ENCODE measurements around the gene GFER.
"Not testable (repeated sequence)": the region's sequence is repeated elsewhere in the genome, so short reads cannot be mapped to it uniquely, and the experiment has no call there.

The GFER gene

GRCh38 chr16:1983544-1984346, at the start of gene GFER:
TSS of gene GFER (plus strand) at chr16:1984193. CDS start at chr16:1984219, 26 bp downstream.
- DNase-seq: no peak

DNA sequence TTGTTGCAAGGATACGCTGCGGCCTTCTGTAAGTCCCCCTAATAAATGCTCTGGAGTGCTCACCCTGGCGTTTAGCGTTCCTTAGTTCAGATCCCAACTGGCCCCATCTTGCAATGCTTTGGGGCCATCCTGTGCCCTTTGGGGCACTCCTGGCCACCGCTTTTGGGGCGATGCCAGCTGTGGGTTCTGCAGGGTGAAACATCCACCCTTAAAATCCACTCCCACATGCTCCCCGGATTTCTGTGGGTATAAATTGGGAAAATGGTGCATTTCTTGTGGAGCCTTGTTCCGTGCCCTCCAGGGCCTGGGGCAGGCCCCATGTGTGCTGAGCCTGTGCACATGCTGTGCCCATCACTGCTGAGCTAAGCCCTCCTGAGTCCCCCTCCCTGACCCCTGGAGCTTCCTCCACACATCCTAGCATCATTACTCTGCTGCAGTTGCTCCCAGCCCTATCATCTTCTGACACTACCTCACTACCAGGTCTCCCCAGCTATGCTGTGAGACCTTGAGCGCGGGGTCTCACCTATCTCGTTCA, 47.0 kb upstream of the GFER start:
- no peak for DNase-seq

DNA sequence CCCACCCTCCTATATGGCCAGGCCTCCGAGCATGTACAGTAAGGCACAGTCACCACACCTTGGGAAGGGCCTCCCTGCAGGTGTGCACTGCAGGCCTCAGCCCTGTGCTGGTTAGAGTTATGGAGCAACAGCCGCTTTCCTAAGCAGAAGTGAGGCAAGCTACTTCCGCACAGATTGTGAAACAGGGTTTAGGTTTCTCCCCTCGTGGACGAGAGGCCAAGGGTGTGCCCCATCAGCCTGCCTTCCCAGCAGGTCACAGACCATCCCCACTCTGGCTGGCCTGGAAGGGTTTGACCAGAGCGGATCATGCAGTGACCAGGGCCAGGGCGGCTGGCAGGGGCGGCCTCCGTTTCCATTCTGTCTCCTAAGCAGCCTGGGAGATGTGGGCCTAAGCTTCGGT, 45.7 kb upstream of the GFER start:
- no peak for DNase-seq

DNA sequence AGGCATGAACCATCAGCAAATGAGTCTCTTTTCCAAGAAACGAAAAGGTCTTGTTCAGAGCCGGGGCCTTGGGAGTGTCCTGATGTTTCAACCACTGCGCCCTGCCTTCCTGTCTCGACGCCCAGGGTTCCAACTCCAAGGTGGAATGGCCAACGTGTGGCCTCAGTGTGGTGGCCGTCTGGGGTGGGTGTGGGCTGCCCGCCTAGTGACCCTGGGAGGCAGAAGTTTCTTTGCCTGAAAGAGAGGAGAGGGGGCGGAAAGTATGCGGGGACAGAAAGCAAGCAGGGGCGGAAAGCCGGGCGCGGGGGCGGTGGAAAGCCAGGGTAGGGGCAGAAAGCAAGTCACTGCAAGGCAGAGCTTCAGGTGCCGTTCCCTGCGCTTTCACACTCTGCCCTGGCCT, 45.1 kb upstream of the GFER start:
- no peak for DNase-seq

DNA sequence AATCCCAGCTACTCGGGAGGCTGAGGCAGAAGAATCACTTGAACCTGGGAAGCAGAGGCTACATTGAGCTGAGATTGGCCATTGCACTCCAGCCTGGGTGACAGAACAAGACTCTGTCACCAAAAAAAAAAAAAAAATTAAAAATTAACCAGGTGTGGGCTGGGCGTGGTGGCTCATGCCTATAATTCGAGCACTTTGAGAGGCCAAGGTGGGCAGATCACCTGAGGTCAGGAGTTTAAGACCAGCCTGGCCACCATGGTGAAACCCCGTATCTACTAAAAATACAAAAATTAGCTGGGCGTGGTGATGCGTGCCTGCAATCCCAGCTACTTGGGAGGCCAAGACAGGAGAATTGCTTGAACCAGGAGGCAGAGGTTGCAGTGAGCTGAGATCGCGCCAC, 44.2 kb upstream of the GFER start:
- DNase-seq: not testable (repeated sequence)

GRCh38 chr16:1940273-1941161, 43.5 kb upstream of the GFER start:
- DNase-seq: no peak

DNA sequence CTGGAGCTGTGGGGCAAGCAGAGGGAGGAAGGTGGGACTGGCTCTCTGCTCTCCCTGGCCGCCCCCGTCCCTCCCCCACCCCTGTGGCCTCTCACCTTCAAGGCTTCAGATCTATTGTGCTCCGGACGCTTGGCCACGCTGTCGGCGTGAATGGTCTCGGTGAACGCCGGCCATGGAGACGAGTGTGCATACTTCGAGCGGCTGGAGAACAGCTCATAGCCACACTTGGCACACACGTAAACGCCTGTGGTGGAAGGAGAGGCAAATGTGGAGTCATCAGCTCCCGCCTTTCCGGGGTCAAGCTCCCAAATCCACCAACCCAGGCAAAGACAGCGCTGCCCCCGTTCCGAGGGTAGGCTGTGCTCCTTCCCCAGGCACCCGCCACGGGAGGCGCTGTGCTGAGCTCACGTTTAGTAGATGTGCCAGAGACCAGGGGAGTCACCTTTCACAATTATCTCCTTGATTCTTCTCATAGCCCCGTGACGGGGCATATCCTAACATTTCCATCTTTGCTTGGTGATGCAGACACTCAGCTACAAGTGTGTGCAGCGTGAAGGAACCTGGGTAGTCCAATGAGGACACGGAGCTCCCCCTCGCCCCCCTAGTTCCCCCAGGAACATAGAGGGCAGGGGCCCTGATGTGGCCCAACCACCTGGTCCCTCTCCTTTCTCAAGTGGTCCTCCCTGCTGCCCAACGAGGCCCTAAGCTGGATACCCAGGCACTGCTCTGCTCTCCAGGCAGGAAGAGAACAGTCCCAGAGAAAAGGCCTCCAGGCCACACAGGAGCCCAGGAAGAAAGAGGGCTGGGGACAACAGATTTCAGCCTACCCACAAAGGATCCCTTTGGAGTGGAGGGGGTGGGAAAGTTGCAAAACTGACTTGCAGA, 42.6 kb upstream of the GFER start:
- no peak for DNase-seq

- DNase-seq: no peak
Measured at GRCh38 chr16:1942047-1942809, 41.8 kb upstream of the GFER start.

GRCh38 chr16:1942810-1943726, 40.9 kb upstream of the GFER start, which contains the start of gene MSRB1:
TSS of gene MSRB1 (minus strand) at chr16:1943199. CDS start at chr16:1943156, 43 bp downstream.
- peak; percentile 82 for DNase-seq

DNA sequence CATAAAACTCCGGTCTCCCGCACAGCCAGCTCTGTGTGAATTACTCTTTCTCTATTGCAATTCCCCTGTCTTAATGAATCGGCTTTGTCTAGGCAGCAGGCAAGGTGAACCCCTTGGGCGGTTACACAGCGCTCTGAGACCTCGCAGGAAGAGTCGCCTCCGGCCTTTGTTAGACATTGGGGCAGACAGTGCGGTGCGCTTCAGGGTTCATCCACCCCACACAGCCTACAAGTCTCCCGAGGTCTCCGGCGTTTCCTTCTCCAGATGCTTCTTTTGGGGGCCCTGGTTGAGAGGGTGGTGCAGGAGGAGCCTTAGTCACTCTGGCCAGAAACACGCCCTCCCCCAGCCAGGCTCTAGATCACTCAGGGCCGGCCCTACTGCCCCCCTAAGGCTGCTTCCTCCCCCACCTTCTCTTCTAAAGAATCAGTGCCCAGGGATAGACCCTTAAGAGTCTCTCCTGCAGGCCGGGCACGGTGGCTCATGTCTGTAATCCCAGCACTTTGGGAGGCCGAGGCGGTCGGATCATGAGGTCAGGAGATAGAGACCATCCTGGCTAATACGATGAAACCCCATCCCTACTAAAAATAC, 39.3 kb upstream of the GFER start:
- DNase-seq: no peak

- DNase-seq: no peak
Measured at GRCh38 chr16:1945559-1946391, 38.2 kb upstream of the GFER start.

DNA sequence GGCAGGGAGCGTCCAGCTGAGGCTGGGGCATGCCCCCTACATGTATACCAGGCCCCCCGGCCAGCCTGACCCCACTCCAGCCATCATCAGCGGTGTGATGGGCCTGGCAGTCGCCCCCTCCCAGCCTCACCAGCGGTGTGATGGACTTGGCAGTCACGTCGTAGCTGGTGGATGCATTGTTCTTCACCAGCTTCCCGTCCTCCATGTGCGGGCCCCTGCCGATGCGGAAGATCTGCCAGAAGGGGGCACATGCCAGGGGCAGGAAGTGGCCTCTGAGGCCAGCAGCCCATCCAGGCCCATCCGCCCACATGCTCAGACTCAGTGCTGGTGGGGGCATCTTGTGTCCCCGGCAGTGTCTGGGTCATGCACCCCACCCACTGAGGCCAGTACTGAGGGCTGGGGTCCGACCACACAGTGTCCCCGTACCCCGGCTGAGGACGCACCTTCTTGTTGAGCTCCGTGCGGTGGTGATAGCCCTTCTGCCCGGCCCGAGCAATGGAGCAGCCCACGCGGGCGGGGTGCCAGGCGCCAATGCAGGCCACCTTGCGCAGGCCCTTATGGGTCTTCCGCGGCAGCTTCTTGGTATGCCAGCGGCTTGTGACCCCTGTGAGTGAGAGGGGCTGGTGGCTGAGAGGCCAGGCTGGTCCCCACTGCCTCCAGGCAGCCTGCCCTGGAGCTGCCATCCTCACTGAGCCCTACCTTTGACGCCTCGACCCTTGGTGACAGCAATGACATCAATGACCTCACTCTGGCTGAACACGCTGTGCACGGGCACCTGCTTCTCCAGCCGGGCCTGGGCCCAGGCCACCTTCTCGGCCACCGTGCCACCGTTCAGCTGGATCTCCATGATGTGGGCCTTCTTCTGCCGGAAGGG, 37.3 kb upstream of the GFER start:
- no peak for DNase-seq

GRCh38 chr16:1947369-1947670, 36.7 kb upstream of the GFER start:
- DNase-seq: no peak

DNA sequence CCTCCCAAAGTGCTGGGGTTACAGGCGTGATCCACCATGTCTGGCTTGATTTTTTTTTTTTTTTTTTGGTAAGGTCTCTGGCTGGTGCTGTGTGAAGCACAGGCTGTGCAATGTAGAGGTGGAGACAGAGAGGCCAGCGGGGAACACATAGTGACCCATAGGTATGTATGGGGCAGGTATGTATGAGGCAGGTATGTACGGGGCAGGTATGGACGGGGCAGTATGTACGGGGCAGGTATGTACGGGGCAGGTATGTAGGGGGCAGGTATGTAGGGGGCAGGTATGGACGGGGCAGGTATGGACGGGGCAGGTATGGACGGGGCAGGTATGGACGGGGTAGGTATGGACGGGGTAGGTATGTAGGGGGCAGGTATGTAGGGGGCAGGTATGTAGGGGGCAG, 34.5 kb upstream of the GFER start:
- no peak for DNase-seq

DNA sequence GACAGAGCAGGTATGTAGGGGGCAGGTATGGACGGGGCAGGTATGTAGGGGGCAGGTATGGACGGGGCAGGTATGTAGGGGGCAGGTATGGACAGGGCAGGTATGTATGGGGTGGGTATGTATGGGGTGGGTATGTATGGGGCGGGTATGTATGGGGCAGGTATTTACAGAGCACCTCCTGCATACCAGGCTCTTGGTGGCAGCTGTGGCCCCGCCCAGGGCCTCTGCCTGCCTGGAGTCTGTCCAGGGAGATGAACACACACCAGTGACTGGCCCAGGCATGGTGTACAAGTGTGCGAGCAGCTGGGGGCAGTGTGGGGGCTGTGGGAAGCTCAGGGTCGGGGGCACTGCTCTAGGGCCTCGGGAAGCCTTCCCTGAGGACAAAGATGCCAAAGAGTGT, 33.9 kb upstream of the GFER start:
- DNase-seq: no peak

DNA sequence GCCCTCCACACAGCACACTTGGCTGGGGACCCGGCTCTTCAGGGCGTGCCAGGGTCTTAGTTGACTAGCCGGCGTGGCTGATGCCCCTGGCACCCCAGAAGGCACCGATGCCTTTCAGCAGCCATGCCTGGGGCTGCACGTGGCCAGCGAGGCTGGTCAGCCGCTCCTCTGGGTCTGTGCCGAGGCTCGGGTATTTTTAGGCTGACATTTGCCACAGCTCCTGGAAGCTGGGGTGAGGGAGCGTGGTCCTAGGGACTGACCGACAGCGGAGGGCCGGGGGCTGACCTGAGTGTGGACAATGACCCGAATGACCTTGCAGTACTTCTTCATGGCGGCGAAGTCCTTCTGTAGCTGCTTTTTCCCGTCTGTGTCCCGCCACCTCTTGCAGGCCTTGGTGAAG, 33.4 kb upstream of the GFER start:
- no peak for DNase-seq

- DNase-seq: no peak
Measured at GRCh38 chr16:1953734-1954133, 30.3 kb upstream of the GFER start.

DNA sequence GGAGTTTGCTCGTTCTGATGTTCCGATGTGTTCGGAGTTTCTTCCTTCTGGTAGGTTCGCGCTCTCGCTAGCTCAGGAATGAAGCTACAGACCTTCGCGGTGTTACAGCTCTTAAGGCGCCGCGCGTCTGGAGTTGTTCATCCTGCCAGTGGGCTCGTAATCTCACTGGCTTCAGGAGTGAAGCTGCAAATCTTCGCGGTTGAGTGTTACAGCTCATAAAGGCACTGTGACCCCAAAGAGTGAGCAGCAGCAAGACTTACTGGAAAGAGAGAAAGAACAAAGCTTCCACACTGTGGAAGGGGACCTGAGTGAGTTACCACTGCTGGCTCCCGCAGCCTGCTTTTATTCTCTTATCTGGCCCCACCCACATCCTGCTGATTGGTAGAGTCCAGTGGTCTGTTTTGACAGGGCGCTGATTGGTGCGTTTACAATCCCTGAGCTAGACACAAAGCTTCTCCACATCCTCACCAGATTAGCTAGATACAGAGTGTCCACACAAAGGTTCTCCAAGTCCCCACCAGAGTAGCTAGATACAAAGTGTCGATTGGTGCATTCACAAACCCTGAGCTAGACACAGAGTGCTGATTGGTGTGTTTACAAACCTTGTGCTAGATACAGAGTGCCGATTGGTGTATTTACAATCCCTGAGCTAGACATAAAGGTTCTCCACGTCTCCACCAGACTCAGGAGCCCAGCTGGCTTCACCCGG, 26.4 kb upstream of the GFER start:
- DNase-seq: not testable (repeated sequence)
